ENCODE results near the gene TMEM170A.

DNA sequence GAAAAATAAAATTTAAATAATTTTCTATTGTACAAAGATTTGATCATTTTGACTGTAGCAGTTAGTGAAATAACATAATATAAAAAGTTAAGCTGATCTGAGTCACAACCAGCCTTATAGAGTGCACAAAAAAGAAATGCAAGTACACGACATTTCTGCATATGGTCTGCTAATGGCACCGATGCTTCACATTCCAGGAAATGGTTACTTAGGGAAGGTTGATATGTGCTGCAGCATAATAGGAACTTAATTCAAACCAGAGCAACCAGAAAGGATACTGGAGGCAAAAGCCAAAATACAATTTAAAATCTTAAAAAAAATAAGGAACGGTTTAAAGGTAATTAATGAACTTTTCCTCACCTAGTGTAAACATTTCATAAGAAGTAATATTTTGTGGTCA, 21.2 kb downstream of the TMEM170A start:
- TF ChIP-seq FOS (IDR thresholded peaks at IDR 0.05; ENCODE audit: borderline replicate concordance, extremely low read depth, insufficient read length) (no peak), BACH1 (IDR thresholded peaks at IDR 0.05; ENCODE audit: borderline replicate concordance) (no peak), POLR2A (IDR thresholded peaks at IDR 0.05; ENCODE audit: low read depth, low read length) (no peak), ZNF274 (IDR thresholded peaks at IDR 0.05; ENCODE audit: insufficient read depth, insufficient read length) (no peak), ATF7 (IDR thresholded peaks at IDR 0.05; ENCODE audit: low read depth) (no peak), ZNF24 (IDR thresholded peaks at IDR 0.05) (no peak), POLR2AphosphoS5 (IDR thresholded peaks at IDR 0.05; ENCODE audit: low read length) (no peak)
- TF ChIP-seq, protein P1, sequence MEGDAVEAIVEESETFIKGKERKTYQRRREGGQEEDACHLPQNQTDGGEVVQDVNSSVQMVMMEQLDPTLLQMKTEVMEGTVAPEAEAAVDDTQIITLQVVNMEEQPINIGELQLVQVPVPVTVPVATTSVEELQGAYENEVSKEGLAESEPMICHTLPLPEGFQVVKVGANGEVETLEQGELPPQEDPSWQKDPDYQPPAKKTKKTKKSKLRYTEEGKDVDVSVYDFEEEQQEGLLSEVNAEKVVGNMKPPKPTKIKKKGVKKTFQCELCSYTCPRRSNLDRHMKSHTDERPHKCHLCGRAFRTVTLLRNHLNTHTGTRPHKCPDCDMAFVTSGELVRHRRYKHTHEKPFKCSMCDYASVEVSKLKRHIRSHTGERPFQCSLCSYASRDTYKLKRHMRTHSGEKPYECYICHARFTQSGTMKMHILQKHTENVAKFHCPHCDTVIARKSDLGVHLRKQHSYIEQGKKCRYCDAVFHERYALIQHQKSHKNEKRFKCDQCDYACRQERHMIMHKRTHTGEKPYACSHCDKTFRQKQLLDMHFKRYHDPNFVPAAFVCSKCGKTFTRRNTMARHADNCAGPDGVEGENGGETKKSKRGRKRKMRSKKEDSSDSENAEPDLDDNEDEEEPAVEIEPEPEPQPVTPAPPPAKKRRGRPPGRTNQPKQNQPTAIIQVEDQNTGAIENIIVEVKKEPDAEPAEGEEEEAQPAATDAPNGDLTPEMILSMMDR (IDR thresholded peaks at IDR 0.05 in 2 of 3, conservative IDR thresholded peaks at IDR 0.05 in 1 of 3; ENCODE audit: control insufficient read depth in 2 of 3, extremely low read depth in 1 of 3, insufficient read depth in 1 of 3, low read depth in 3 of 3, low read length in 3 of 3) = no peak
- TF ChIP-seq, protein P2, sequence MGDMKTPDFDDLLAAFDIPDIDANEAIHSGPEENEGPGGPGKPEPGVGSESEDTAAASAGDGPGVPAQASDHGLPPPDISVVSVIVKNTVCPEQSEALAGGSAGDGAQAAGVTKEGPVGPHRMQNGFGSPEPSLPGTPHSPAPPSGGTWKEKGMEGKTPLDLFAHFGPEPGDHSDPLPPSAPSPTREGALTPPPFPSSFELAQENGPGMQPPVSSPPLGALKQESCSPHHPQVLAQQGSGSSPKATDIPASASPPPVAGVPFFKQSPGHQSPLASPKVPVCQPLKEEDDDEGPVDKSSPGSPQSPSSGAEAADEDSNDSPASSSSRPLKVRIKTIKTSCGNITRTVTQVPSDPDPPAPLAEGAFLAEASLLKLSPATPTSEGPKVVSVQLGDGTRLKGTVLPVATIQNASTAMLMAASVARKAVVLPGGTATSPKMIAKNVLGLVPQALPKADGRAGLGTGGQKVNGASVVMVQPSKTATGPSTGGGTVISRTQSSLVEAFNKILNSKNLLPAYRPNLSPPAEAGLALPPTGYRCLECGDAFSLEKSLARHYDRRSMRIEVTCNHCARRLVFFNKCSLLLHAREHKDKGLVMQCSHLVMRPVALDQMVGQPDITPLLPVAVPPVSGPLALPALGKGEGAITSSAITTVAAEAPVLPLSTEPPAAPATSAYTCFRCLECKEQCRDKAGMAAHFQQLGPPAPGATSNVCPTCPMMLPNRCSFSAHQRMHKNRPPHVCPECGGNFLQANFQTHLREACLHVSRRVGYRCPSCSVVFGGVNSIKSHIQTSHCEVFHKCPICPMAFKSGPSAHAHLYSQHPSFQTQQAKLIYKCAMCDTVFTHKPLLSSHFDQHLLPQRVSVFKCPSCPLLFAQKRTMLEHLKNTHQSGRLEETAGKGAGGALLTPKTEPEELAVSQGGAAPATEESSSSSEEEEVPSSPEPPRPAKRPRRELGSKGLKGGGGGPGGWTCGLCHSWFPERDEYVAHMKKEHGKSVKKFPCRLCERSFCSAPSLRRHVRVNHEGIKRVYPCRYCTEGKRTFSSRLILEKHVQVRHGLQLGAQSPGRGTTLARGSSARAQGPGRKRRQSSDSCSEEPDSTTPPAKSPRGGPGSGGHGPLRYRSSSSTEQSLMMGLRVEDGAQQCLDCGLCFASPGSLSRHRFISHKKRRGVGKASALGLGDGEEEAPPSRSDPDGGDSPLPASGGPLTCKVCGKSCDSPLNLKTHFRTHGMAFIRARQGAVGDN (IDR thresholded peaks at IDR 0.05) = no peak
- TF ChIP-seq, protein P3, sequence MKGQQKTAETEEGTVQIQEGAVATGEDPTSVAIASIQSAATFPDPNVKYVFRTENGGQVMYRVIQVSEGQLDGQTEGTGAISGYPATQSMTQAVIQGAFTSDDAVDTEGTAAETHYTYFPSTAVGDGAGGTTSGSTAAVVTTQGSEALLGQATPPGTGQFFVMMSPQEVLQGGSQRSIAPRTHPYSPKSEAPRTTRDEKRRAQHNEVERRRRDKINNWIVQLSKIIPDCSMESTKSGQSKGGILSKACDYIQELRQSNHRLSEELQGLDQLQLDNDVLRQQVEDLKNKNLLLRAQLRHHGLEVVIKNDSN (IDR thresholded peaks at IDR 0.05; ENCODE audit: borderline replicate concordance, extremely low read length, insufficient read depth, low read depth, low read length) = no peak
